Hepatocyte (in vitro differentiated cells): Measurements from ENCODE around the gene PSMC5. TPM values are rescaled to one million over a fixed set of nuclear protein-coding genes. Genes with fewer than 3 reads are reported as not detected.

ENCODE experiments used
- DNase-seq: peaks from one replicate; pipeline ENCODE4 v3.0.0-alpha.2; 2016; ENCODE audit warnings: low spot score
- H2AFZ ChIP-seq: fragments of 200-600 bp; sonication (generic); 2 replicates; pipeline ENCODE4 v1.6.0; 2016; ENCODE audit warnings: antibody characterized with exemption, mild to moderate bottlenecking
- H3K27ac ChIP-seq: fragments of 200-600 bp; sonication (generic); 2 replicates; pipeline ENCODE4 v1.5.1; 2016; ENCODE audit warnings: mild to moderate bottlenecking
- H3K27me3 ChIP-seq: fragments of 200-600 bp; sonication (generic); 2 replicates; pipeline ENCODE4 v1.6.1; 2016
- H3K36me3 ChIP-seq: fragments of 200-600 bp; sonication (generic); replicated peaks from 2 replicates; pipeline ENCODE4 v1.5.1; 2016; ENCODE audit warnings: low read depth; ENCODE audit not compliant: insufficient read depth
- H3K4me1 ChIP-seq: fragments of 200-600 bp; sonication (generic); 2 replicates; pipeline ENCODE4 v1.5.1; 2016; ENCODE audit warnings: mild to moderate bottlenecking, moderate library complexity; ENCODE audit not compliant: insufficient read depth
- H3K4me2 ChIP-seq: fragments of 200-600 bp; sonication (generic); 2 replicates; pipeline ENCODE4 v1.6.0; 2016
- H3K4me3 ChIP-seq: fragments of 200-600 bp; sonication (generic); 2 replicates; pipeline ENCODE4 v1.5.1; 2016; ENCODE audit warnings: mild to moderate bottlenecking
- H3K79me2 ChIP-seq: fragments of 200-600 bp; sonication (generic); 2 replicates; pipeline ENCODE4 v1.6.0; 2017; ENCODE audit warnings: mild to moderate bottlenecking
- H3K9me2 ChIP-seq: fragments of 200-600 bp; sonication (generic); replicated peaks from 2 replicates; pipeline ENCODE4 v1.6.0; 2017; ENCODE audit warnings: mild to moderate bottlenecking; ENCODE audit not compliant: insufficient read depth
- H3K9me3 ChIP-seq: fragments of 200-600 bp; sonication (generic); 2 replicates; pipeline ENCODE4 v1.5.1; 2016; ENCODE audit warnings: low read depth, mild to moderate bottlenecking
- H4K20me1 ChIP-seq: fragments of 200-600 bp; sonication (generic); 2 replicates; pipeline ENCODE4 v1.6.0; 2016; ENCODE audit warnings: mild to moderate bottlenecking; ENCODE audit not compliant: insufficient read depth, poor library complexity, severe bottlenecking
- EZH2 ChIP-seq: fragments of 200-600 bp; sonication (generic); IDR thresholded peaks from 2 replicates; pipeline ENCODE4 v1.6.1; 2016; ENCODE audit warnings: antibody characterized with exemption, mild to moderate bottlenecking, borderline replicate concordance
- EZH2phosphoT487 ChIP-seq: fragments of 200-600 bp; sonication (generic); IDR thresholded peaks from one replicate; pipeline ENCODE4 v1.6.1; 2018; ENCODE audit warnings: antibody characterized with exemption, mild to moderate bottlenecking, low read depth, moderate library complexity; ENCODE audit not compliant: unreplicated experiment, severe bottlenecking
- WGBS: methylation state at CpG from one replicate; pipeline ENCODE4 v1.1.6; 2016; ENCODE audit warnings: low lambda C conversion rate; ENCODE audit errors: missing lambda C conversion rate; 5-methylcytosine and 5-hydroxymethylcytosine counted together
- polyA plus RNA-seq: library from polyadenylated mRNA; unstranded; fragments of >200 nt; fragmentation: Nextera tagmentation; extraction: Ambion mirVana; gene quantifications from 2 replicates; pipeline ENCODE4 v1.2.1, GENCODE V29; 2016
- total RNA-seq: library from RNA; depleted of rRNA; stranded (reverse); fragments of >200 nt; gene quantifications from 2 replicates; pipeline ENCODE4 v1.2.3, GENCODE V29; 2014
- TF ChIP-seq, protein P1 (sequence below): fragments of 200-600 bp; sonication (generic); IDR thresholded peaks from 2 replicates; pipeline ENCODE4 v1.5.1; 2016; ENCODE audit warnings: antibody characterized with exemption, mild to moderate bottlenecking; ENCODE audit not compliant: poor library complexity

The PSMC5 gene
- total and polyA plus RNA-seq, 2 experiments from 2014 or later: 46.6 to 132 TPM

DNA sequence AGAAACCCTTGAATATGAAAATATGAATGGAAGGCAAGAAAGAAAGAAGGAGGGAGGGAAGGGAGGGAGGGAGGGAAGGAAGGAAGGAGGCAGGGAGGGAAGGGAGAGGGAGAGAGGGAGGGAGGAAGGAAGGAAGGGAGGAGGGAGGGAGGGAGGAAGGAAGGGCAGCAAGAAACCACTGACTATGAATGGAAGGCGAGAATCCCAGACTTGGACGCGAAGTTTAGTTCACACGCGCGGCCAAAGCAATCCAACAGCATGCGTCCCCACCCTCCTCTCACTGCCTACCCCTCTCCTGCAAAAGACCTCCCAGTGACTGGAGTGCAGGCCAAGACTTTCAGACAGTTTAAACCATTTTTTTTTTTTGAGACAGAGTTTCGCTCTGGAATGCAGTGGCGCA is 23.2 kb downstream of the PSMC5 start:
- H3K36me3 ChIP-seq: no peaks in the 10 kb centered on the region
- H3K4me2 ChIP-seq: no peak overlapping the region
- H3K79me2 ChIP-seq: no peaks in the 10 kb centered on the region
- 91% methylated on average over 5 of the region's 9 CpGs for WGBS
- H3K27me3 ChIP-seq: no peaks in the 10 kb centered on the region
- no peak for DNase-seq
- H3K4me1 ChIP-seq: peaks cover 5% of the 10 kb centered on the region
- no peaks in the 10 kb centered on the region for H4K20me1 ChIP-seq
- no peak overlapping the region for H3K4me3 ChIP-seq
- H3K9me2 ChIP-seq: no peaks in the 10 kb centered on the region
- H3K9me3 ChIP-seq: no peaks in the 10 kb centered on the region
- H3K27ac ChIP-seq: no peak overlapping the region
- no peak overlapping the region for H2AFZ ChIP-seq
- TF ChIP-seq EZH2phosphoT487 (no peak), EZH2 (no peak)
- TF ChIP-seq, protein P1, sequence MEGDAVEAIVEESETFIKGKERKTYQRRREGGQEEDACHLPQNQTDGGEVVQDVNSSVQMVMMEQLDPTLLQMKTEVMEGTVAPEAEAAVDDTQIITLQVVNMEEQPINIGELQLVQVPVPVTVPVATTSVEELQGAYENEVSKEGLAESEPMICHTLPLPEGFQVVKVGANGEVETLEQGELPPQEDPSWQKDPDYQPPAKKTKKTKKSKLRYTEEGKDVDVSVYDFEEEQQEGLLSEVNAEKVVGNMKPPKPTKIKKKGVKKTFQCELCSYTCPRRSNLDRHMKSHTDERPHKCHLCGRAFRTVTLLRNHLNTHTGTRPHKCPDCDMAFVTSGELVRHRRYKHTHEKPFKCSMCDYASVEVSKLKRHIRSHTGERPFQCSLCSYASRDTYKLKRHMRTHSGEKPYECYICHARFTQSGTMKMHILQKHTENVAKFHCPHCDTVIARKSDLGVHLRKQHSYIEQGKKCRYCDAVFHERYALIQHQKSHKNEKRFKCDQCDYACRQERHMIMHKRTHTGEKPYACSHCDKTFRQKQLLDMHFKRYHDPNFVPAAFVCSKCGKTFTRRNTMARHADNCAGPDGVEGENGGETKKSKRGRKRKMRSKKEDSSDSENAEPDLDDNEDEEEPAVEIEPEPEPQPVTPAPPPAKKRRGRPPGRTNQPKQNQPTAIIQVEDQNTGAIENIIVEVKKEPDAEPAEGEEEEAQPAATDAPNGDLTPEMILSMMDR: no peak

DNA sequence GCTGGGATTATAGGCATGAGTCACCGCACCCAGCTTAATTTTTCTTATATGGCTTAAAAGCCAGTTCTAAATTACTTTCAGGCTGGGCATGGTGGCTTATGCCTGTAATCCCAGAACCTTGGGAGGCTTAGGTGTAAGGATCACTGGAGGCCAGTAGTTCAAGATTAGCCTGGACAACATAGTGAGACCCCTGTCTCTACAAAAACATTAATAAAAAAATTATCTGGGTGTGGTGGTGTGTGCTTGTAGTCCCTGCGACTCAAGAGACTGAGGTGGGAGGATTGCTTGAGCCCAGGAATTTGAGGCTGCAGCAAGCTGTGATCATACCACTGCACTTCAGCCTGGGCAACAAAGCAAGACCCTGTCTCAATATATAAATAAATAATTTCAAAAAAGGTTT is 26.0 kb downstream of the PSMC5 start:
- Histone ChIP-seq H3K27me3 (no peaks in the 10 kb centered on the region), H3K4me3 (no peak overlapping the region), H3K36me3 (no peaks in the 10 kb centered on the region), H3K27ac (no peak overlapping the region), H3K4me1 (peaks cover 5% of the 10 kb centered on the region), H2AFZ (no peak overlapping the region), H3K9me3 (no peaks in the 10 kb centered on the region), H4K20me1 (no peaks in the 10 kb centered on the region), H3K9me2 (no peaks in the 10 kb centered on the region), H3K4me2 (no peak overlapping the region), H3K79me2 (no peaks in the 10 kb centered on the region)
- 95% methylated on average over 2 of the region's 2 CpGs for whole genome bisulfite sequencing
- no peak for TF ChIP-seq EZH2
- TF ChIP-seq EZH2phosphoT487: no peak
- TF ChIP-seq, protein P1: no peak
- no peak for DNase-seq

DNA sequence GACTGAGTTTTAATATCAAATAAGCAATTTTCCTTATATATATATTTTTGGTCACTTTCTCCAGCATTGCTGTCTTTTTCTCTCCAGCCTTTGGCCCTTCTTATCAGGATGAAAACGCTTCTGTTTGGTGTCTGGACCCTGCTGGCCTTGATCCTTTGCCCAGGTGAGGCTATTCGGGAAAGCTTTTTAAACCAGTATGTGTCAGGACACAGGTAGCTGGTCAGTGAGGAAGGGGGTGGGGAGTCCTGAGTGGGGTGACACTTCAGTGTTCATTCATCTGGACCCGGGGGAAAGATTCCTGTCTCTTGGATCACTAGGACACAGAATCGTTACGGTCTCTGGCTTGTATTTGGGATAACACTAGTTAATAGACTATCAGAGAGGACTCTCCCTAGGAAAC is 27.5 kb downstream of the PSMC5 start:
- no peak overlapping the region for H2AFZ ChIP-seq

More for the DNA sequence above, 27.5 kb downstream of the PSMC5 start:
- Histone ChIP-seq H3K79me2 (no peaks in the 10 kb centered on the region), H3K36me3 (no peaks in the 10 kb centered on the region), H3K4me1 (no peaks in the 10 kb centered on the region), H4K20me1 (no peaks in the 10 kb centered on the region), H3K27me3 (no peaks in the 10 kb centered on the region), H3K9me2 (no peaks in the 10 kb centered on the region), H3K4me2 (no peak overlapping the region), H3K9me3 (no peaks in the 10 kb centered on the region), H3K4me3 (no peak overlapping the region), H3K27ac (no peak overlapping the region)
- no peak for TF ChIP-seq EZH2
- TF ChIP-seq EZH2phosphoT487: no peak
- TF ChIP-seq, protein P1: no peak
- no peak for DNase-seq
- 76% methylated on average over 5 of the region's 5 CpGs for WGBS
